ENCODE data around the gene VPS51. TPM values are rescaled to one million over a fixed set of nuclear protein-coding genes. Genes with fewer than 3 reads are reported as not detected.

Gene VPS51
- total and polyA plus RNA-seq, 2 of the 13 experiments (the other 11 are each of a cell fraction or from before 2014, with no cell fraction given): 76.3 to 90.6 TPM

GRCh38 chr11:65111744-65112545 lies 15.9 kb downstream of the VPS51 start, which contains the start of gene TM7SF2 (continued):
- TF ChIP-seq GLMP (CRISPR knock-in tag; IDR thresholded peaks at IDR 0.05; ENCODE audit: borderline replicate concordance): no peak
- TF ChIP-seq ZMYM2 (CRISPR knock-in tag; IDR thresholded peaks at IDR 0.05): peak; percentile 7; the same call in 1 of the 2 replicates
- TF ChIP-seq MAF1 (CRISPR knock-in tag; IDR thresholded peaks at IDR 0.05; ENCODE audit: borderline replicate concordance): no peak; the same call in none of the 2 replicates
- peak; percentile 64 for TF ChIP-seq ZNF629 (CRISPR knock-in tag; conservative IDR thresholded peaks at IDR 0.05)
- peak; percentile 84 for TF ChIP-seq SALL2 (CRISPR knock-in tag; IDR thresholded peaks at IDR 0.05)
- TF ChIP-seq ZNF343 (CRISPR knock-in tag; IDR thresholded peaks at IDR 0.05): peak; percentile 69; the same call in 1 of the 2 replicates
- no peak for TF ChIP-seq EEA1 (CRISPR knock-in tag; IDR thresholded peaks at IDR 0.05; ENCODE audit: borderline replicate concordance)
- TF ChIP-seq SIX1 (CRISPR knock-in tag; IDR thresholded peaks at IDR 0.05; ENCODE audit: borderline replicate concordance): no peak
- no peak for TF ChIP-seq CC2D1A (CRISPR knock-in tag; IDR thresholded peaks at IDR 0.05)
- no peak for TF ChIP-seq SMC3 (IDR thresholded peaks at IDR 0.05; ENCODE audit: low read length)
- no peak for TF ChIP-seq AKNA (CRISPR knock-in tag; IDR thresholded peaks at IDR 0.05; ENCODE audit: borderline replicate concordance)
- TF ChIP-seq ARNTL (CRISPR knock-in tag; IDR thresholded peaks at IDR 0.05): peak; percentile 74; the same call in 1 of the 2 replicates
- TF ChIP-seq SKIL (CRISPR knock-in tag; IDR thresholded peaks at IDR 0.05; ENCODE audit: borderline replicate concordance): no peak
- TF ChIP-seq GTF3A (CRISPR knock-in tag; conservative IDR thresholded peaks at IDR 0.05): no peak
- no peak for TF ChIP-seq IRF2 (CRISPR knock-in tag; IDR thresholded peaks at IDR 0.05)
- no peak for TF ChIP-seq E2F2 (CRISPR knock-in tag; IDR thresholded peaks at IDR 0.05; ENCODE audit: borderline replicate concordance)
- TF ChIP-seq NCOR1 (IDR thresholded peaks at IDR 0.05; ENCODE audit: borderline replicate concordance, low read length): no peak
- 0 out of 2 replicates have a peak, but pooled peaks have one; percentile 83 for TF ChIP-seq ZNF275 (CRISPR knock-in tag; IDR thresholded peaks at IDR 0.05; ENCODE audit: borderline replicate concordance)
